HG03469 (cell line): Measurements from ENCODE around the gene KIAA1328.

Experiments
- ATAC-seq: cut with Tn5 transposase; IDR thresholded peaks from one replicate; pipeline ENCODE4 v1.9.1; 2021; ENCODE audit warnings: mild to moderate bottlenecking, moderate library complexity, moderate number of reproducible peaks; ENCODE audit not compliant: unreplicated experiment

Gene KIAA1328

DNA sequence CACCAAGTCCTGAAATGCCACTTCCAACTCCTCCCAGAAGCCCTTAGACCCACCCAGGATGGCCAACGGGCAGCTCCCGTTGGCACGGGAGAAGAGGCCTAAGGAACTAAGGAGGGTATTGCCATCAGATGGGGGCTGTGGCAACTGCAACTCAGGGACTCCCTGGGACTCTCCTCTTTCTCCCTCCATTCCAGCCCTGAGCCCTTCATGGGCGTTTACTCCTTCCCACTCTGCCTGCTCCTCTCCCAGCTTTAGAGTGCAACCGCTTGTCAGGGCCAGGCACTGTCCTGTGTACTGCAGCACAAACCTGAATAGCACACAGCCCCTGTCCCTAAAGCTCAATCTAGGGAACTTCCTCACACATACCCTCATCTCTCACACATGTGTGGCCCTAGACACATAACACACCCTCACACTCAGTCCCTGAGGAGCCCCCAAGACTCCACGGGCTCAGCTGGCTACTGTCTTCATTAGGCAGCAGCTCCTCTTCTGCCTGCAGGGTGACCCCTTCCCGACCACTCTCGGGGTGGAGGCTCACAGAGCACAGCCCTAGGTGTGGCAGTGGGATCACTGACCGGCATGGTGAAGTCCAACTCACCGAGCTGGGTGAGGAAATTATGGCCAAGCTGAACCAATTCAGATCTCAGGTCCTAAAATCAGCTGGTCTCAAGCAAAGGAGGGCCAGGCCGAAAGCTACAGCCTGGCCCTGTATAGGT is 420.4 kb downstream of the KIAA1328 start:
- no peak for ATAC-seq

- no peak for ATAC-seq
These were observed 421.1 kb downstream of the KIAA1328 start for GRCh38 chr18:37249895-37250618.

DNA sequence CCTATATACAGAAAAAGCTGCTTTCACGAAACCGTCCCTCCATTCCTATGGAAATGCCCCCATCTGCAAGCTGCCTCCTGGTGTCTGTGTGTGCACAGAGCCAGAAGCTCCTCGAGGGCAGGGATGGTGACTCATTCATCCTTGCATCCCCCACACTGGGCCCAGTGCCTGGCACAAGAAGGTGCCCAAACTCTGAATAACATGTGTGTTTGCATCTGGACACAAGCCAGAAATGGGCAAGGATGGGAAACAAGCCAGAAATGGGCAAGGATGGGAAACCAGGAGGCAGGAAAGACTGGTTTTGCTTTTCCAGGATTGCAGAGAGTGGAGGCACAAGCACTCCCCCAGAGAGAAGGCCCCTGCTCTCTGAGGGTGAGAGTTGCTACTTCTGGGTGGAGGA is 422.8 kb downstream of the KIAA1328 start:
- ATAC-seq, result no peak

DNA sequence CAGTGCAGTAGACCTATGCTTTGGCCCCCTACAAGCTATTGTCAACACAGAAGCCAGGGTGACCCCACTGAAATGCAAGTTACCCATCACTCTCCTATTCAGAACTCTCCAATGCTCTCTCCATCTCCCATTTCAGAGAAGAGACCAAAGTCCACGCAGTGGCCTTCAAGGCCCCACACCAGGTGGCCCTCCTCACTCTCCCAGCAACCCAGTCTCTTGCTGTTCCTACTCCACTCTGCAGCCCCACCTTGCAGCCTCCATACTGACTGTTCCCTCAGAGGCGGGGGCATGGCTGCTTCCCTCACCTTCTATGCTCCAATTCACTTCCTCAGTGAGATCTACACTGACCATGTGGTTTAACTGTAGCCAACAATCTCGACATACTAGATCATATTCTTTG is 423.4 kb downstream of the KIAA1328 start:
- no peak for ATAC-seq

DNA sequence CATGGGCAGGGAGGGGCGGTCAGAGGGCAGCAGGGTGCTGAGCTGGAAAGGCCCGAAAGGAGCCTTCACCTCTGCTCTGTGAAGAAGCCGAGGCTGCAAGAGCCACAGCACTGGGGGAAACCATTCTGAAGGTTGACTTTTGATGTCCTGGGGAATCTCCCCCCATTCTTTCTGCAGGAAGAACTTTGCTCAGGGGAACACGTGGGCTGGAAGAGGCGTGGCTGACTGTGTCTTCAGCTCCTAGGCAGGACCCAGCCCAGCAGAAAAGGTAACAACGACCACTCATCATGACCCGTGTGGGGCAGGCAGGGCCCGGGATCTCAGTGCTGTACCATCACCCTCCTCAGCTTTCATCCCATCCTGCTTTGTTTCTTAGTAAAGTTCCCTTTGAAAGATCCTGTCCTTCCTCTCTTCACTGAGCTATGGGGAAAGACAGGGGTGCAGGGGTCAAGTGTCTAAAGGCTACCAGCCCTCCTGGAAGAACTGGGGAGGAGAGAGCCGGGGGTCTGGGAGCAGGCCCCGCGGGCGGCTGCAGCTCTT is 424.0 kb downstream of the KIAA1328 start:
- ATAC-seq, result no peak

DNA sequence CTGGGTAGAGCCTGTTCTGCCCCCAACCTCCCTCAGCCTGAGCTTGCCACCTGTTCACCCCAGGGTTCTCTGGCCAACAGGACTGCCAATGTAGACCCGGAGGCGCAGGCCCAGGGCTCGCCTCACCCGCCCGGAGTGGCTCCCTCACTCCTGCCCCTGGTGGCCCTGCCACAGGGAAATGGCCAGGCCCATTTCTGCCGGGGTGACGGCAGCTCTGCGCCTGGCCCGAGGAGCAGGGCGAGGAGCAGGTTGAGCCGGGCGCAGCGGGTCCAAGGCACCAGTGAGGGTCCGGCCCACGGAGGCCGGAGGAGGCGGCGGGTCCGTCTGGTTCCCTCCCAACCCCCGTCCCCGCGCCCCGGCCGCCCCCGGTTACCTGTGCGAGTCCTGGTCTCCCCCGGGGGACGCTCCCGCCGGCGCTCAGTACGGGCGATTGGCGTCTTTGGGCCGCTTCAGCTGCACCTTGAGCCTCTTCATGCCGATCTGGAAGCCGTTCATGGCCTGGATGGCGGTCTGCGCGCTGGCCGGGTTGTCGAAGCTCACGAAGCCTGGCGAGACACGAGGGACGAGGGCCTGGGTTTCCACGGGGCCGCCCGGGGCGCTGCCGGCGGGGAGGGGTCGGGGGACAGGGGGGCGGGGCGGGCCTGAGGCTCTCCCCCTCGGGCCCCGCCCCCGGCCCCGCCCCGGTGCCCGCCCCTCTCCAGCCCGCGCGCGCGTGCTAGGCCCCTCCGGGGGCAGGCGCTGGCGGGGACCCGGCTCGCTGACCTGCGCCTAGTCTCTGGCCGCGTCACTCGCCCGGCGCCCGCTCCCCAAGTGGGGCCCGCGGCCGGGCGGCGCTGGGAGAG is 424.7 kb downstream of the KIAA1328 start:
- ATAC-seq, result no peak

GRCh38 chr18:37254236-37254754 is 425.4 kb downstream of the KIAA1328 start:
- no peak for ATAC-seq

DNA sequence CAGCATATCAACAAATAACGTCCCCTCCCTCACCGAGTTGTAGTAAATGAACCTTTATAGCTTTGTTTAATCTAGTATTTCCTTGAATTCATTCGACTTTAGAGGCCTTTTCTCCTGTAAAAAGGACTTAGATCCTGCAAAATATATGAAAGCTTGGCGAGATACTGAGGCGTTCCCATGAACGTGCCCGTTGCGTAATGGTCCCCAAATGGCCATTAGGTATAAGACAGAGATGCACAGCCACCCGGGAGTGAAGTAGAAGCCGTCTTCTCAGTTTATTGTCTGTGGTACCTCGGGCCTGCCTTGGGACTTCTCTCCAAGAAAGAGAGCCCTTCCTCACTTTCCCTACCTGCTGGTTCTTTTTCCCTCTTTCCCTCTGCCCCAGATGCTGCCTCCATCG is 426.0 kb downstream of the KIAA1328 start:
- ATAC-seq, result no peak

- no peak for ATAC-seq
These were observed 429.2 kb downstream of the KIAA1328 start for GRCh38 chr18:37258131-37258530.

DNA sequence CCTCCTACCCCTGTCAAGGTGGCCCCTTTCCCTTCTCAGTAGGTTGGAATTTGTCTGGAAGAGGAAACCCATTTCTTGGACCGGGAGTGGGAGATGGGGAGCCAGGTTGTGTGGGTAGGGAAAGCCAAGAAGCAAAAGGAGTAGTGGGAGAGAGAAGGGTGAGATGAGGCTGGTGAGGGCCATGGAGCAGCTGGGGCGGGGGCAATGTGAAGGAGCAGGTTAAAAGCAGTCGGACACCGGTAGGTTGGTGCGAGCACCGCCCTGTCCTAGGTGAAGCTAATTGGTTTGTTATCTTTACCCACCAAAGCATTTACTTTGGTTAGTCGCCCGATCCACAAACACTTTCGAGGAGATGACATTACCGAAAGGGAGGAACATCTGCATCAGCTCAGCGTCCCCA is 429.9 kb downstream of the KIAA1328 start:
- ATAC-seq, result no peak

- no peak for ATAC-seq
These were observed 430.8 kb downstream of the KIAA1328 start for GRCh38 chr18:37259711-37260110.

GRCh38 chr18:37260367-37261093 is 431.6 kb downstream of the KIAA1328 start:
- no peak for ATAC-seq

- ATAC-seq, result no peak
These were observed 432.4 kb downstream of the KIAA1328 start for GRCh38 chr18:37261246-37261840.

- ATAC-seq, result no peak
These were observed 433.1 kb downstream of the KIAA1328 start for GRCh38 chr18:37261988-37262387.

GRCh38 chr18:37264956-37265355 is 436.0 kb downstream of the KIAA1328 start:
- ATAC-seq, result no peak

- no peak for ATAC-seq
These were observed 436.5 kb downstream of the KIAA1328 start for GRCh38 chr18:37265382-37265781.

GRCh38 chr18:37266290-37266689 is 437.4 kb downstream of the KIAA1328 start:
- ATAC-seq, result no peak

- ATAC-seq, result no peak
These were observed 441.2 kb downstream of the KIAA1328 start for GRCh38 chr18:37270038-37270665.

DNA sequence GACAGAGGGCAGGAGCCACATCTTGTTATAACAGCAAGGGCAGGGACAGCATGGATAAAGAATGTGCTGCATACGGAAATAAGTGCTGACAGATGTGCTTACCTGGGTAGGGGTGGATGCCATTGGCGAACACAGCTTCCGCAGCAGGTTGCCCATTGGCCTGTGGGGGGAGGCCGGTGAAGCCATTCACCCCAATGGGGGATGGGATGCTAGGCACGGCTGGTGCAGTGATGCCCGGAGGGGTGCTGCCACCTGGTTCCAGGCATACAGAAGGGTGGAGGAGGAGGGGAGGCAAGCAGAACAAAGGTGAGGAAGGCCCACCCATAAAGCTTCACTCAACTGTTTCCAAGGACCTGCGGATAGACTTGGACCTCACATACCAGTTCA is 441.7 kb downstream of the KIAA1328 start:
- no peak for ATAC-seq

GRCh38 chr18:37272226-37272625 is 443.3 kb downstream of the KIAA1328 start:
- ATAC-seq, result no peak
